GM12892 (cell line): ENCODE measurements around the gene DNAJC10.
"Not testable (repeated sequence)": the region's sequence is repeated elsewhere in the genome, so short reads cannot be mapped to it uniquely, and the experiment has no call there.

ENCODE experiments used
- DNase-seq: peaks from one replicate; pipeline ENCODE4 v3.0.0; 2011; ENCODE audit not compliant: insufficient read length
- FAIRE-seq: peaks from 2 replicates; lab custom pipeline; 2011; peaks lifted over from hg19 to GRCh38; lab: Jason Lieb, UNC
- POLR2A ChIP-seq: IDR thresholded peaks from 2 replicates; pipeline ENCODE4 v1.6.1; 2011; ENCODE audit warnings: low read depth, low read length, control low read depth
- POLR2AphosphoS5 ChIP-seq: IDR thresholded peaks from 2 replicates; pipeline ENCODE4 v1.6.1; 2011; ENCODE audit warnings: low read depth, low read length, control low read depth
- TAF1 ChIP-seq: IDR thresholded peaks from 2 replicates; pipeline ENCODE4 v1.6.1; 2011; ENCODE audit warnings: low read depth, mild to moderate bottlenecking, control low read depth, low read length, borderline replicate concordance

The DNAJC10 gene

GRCh38 chr2:182766626-182767025 is 50.6 kb downstream of the DNAJC10 start:
- DNase-seq: no peak
- TF ChIP-seq POLR2A: no peak
- no peak for TF ChIP-seq TAF1
- TF ChIP-seq POLR2AphosphoS5: no peak
- no peak for FAIRE-seq

- TF ChIP-seq POLR2AphosphoS5 (no peak), POLR2A (no peak), TAF1 (no peak)
- DNase-seq: no peak
- no peak for FAIRE-seq
Measured at GRCh38 chr2:182767578-182767977, 51.5 kb downstream of the DNAJC10 start.

GRCh38 chr2:182768950-182769349 is 52.9 kb downstream of the DNAJC10 start:
- FAIRE-seq, DNase-seq: not testable (repeated sequence)

- peak; percentile 72 for FAIRE-seq
- DNase-seq: no peak
Measured at GRCh38 chr2:182779323-182779722, 63.3 kb downstream of the DNAJC10 start.

GRCh38 chr2:182781099-182781498 is 65.0 kb downstream of the DNAJC10 start:
- FAIRE-seq, DNase-seq: not testable (repeated sequence)

More at GRCh38 chr2:182779323-182779722, 63.3 kb downstream of the DNAJC10 start:
- no peak for TF ChIP-seq POLR2AphosphoS5
- TF ChIP-seq POLR2A: no peak
- no peak for TF ChIP-seq TAF1

- not testable (repeated sequence) for DNase-seq, FAIRE-seq
Measured at GRCh38 chr2:182782686-182783085, 66.6 kb downstream of the DNAJC10 start.

GRCh38 chr2:182784058-182784706 is 68.1 kb downstream of the DNAJC10 start:
- FAIRE-seq: no peak
- no peak for TF ChIP-seq POLR2A
- no peak for TF ChIP-seq POLR2AphosphoS5
- no peak for TF ChIP-seq TAF1
- DNase-seq: no peak

- TF ChIP-seq POLR2A (no peak), POLR2AphosphoS5 (no peak), TAF1 (no peak)
- DNase-seq (no peak), FAIRE-seq (no peak)
Measured at GRCh38 chr2:182784777-182785176, 68.7 kb downstream of the DNAJC10 start.

- TF ChIP-seq POLR2A: no peak
- no peak for TF ChIP-seq TAF1
- no peak for TF ChIP-seq POLR2AphosphoS5
- FAIRE-seq (no peak), DNase-seq (no peak)
Measured at GRCh38 chr2:182792441-182792840, 76.4 kb downstream of the DNAJC10 start.

- TF ChIP-seq POLR2AphosphoS5 (no peak), POLR2A (no peak), TAF1 (no peak)
- DNase-seq (no peak), FAIRE-seq (no peak)
Measured at GRCh38 chr2:182798736-182799135, 82.7 kb downstream of the DNAJC10 start.

GRCh38 chr2:182804128-182804527 is 88.1 kb downstream of the DNAJC10 start:
- FAIRE-seq: no peak
- DNase-seq: no peak
- TF ChIP-seq POLR2AphosphoS5 (no peak), TAF1 (no peak), POLR2A (no peak)

- TF ChIP-seq POLR2A (no peak), TAF1 (no peak), POLR2AphosphoS5 (no peak)
- no peak for DNase-seq
- FAIRE-seq: no peak
Measured at GRCh38 chr2:182807319-182807718, 91.3 kb downstream of the DNAJC10 start.

- TF ChIP-seq POLR2AphosphoS5 (no peak), TAF1 (no peak), POLR2A (no peak)
- FAIRE-seq (no peak), DNase-seq (no peak)
Measured at GRCh38 chr2:182810087-182810486, 94.0 kb downstream of the DNAJC10 start.
